HFF-Myc (cell line): ENCODE data around the gene GBP3.

Experiments
- DNase-seq: peaks from one replicate; pipeline ENCODE4 v3.0.0-alpha.2; 2011; ENCODE audit warnings: low read depth; ENCODE audit errors: extremely low read depth
- H3K4me3 ChIP-seq: replicated peaks from 2 replicates; pipeline ENCODE4 v1.5.1; 2011; ENCODE audit warnings: low read depth, mild to moderate bottlenecking, control low read depth, low read length
- CTCF ChIP-seq: IDR thresholded peaks from 2 replicates; pipeline ENCODE4 v1.5.1; 2012; ENCODE audit warnings: mild to moderate bottlenecking, low read depth, low read length, control low read depth; ENCODE audit errors: missing control alignments

The GBP3 gene

GRCh38 chr1:89001510-89001909 is 21.2 kb downstream of the GBP3 start:
- no peak overlapping the region for H3K4me3 ChIP-seq
- TF ChIP-seq CTCF, result no peak
- no peak for DNase-seq

GRCh38 chr1:88998716-88999115 is 23.9 kb downstream of the GBP3 start:
- H3K4me3 ChIP-seq, result no peak overlapping the region
- TF ChIP-seq CTCF, result no peak
- DNase-seq, result peak; percentile 63

- H3K4me3 ChIP-seq, result no peak overlapping the region
Measured at GRCh38 chr1:88990426-88990825, 32.2 kb downstream of the GBP3 start.

GRCh38 chr1:88985692-88986091 is 37.0 kb downstream of the GBP3 start:
- DNase-seq, result no peak
- H3K4me3 ChIP-seq, result no peak overlapping the region
- no peak for TF ChIP-seq CTCF

More at GRCh38 chr1:88990426-88990825, 32.2 kb downstream of the GBP3 start:
- DNase-seq, result no peak
- no peak for TF ChIP-seq CTCF

- DNase-seq, result peak; percentile 41
- TF ChIP-seq CTCF, result no peak
- no peak overlapping the region for H3K4me3 ChIP-seq
Measured at GRCh38 chr1:88985032-88985431, 37.6 kb downstream of the GBP3 start.

GRCh38 chr1:88984569-88984968 is 38.1 kb downstream of the GBP3 start:
- DNase-seq, result no peak
- no peak overlapping the region for H3K4me3 ChIP-seq
- TF ChIP-seq CTCF, result no peak
